HG03097 (cell line): ENCODE measurements around the gene PDXDC1.
A peak's percentile ranks its signal among the peaks of the same experiment; 100 is the strongest.
"Not testable (repeated sequence)": the region's sequence is repeated elsewhere in the genome, so short reads cannot be mapped to it uniquely, and the experiment has no call there.

Experiments
- ATAC-seq: cut with Tn5 transposase; IDR thresholded peaks from one replicate; pipeline ENCODE4 v1.9.1; 2021; ENCODE audit not compliant: unreplicated experiment, low FRiP score

Gene PDXDC1

GRCh38 chr16:15015671-15016070 is 40.8 kb downstream of the PDXDC1 start:
- not testable (repeated sequence) for ATAC-seq

- ATAC-seq = not testable (repeated sequence)
Observed at GRCh38 chr16:15016354-15016753, 41.5 kb downstream of the PDXDC1 start.

DNA sequence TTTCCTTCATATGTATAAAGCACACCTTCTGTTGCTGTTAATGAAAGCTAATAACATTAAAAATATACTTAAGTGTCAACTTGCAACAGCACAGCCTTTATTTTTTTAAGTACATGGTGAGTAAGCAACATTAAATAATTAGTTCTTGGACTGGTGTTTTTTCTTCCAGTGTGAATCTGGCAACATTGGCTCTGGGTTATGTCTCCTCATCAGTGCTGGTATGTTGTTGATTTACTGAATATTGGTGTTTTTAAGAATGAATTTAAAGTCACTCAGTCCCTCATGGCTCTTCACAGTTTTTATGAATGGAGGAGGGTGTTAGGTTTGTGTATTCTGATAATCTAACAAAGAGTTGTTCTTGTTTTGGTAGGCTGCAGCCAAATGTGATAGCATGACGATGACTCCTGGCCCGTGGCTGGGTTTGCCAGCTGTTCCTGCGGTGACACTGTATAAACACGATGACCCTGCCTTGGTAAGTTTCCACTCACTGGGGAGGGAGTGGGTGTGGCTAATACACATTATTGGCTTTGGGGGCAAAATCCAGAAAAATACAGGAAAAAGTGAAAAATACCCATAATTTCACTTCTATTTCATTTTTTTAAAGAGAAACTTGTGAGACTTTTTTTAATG is 42.2 kb downstream of the PDXDC1 start:
- not testable (repeated sequence) for ATAC-seq

GRCh38 chr16:15021429-15021828 is 46.6 kb downstream of the PDXDC1 start:
- not testable (repeated sequence) for ATAC-seq

DNA sequence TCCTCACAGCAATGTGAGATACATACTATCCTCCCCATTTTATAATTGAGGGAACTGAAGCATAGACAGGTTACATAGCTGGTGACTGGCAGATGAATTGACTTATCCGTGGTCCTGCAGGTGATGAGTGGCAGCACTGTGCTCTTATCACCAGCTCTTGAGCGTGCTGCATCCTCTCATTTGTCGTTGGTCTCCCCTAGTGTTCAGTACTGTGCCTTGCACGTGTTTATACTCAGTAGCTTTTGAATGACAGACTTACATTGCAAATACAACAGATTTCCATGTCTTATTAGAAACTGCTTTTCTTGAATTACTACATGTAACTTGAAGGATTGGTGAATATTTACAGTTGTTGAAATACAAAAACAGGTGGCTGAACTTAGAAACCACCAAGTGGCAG is 47.4 kb downstream of the PDXDC1 start:
- ATAC-seq = peak; percentile 74

DNA sequence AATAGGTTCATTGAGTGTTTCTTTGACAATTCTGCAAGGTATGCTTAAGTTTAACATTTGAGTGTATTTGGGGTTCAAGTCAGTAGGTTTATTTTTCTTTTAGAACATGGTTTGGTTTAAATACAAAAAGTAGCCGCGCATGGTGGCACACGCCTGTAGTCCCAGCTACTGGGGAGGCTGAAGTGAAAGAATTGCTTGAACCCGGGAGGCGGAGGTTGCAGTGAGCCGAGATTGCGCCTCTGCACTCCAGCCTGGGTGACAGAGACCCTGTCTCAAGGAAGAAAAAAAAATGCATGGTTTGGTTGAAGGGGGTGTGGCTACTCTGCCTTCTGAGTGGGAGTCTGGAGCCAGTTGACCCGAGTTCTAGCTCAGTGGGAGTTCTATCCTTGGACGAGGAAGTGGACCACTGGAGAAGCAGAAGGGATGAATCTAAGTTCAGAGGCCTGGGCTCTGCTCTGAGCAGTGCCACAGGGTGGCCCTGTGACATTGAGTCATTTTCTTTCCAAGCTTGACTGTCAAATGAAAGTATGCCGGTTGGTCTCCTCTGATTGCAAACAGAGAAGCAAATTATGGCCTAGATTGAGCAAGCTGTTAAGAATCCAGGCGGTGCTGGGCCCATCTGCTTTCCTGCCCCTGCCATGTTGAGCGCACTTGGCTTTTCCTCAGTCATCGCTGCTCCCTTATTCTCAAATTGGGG is 48.7 kb downstream of the PDXDC1 start:
- not testable (repeated sequence) for ATAC-seq

DNA sequence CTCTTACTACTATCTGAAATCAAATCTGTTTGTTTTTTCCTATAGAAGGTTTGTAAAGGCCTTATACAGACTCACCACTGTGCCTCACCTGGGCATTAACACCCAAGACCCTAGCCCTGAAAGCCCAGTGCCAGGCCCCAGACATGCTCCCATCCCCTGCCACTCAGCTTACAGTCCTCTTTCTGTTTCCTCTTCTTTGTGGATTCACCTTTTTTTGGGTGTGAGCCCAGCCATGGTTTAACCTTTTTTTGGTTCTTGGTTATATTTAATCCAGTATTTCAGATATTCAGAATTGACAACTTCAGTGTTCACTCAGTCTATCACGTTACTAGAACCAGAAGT is 50.0 kb downstream of the PDXDC1 start:
- not testable (repeated sequence) for ATAC-seq

GRCh38 chr16:15025234-15025951 is 50.6 kb downstream of the PDXDC1 start:
- not testable (repeated sequence) for ATAC-seq

DNA sequence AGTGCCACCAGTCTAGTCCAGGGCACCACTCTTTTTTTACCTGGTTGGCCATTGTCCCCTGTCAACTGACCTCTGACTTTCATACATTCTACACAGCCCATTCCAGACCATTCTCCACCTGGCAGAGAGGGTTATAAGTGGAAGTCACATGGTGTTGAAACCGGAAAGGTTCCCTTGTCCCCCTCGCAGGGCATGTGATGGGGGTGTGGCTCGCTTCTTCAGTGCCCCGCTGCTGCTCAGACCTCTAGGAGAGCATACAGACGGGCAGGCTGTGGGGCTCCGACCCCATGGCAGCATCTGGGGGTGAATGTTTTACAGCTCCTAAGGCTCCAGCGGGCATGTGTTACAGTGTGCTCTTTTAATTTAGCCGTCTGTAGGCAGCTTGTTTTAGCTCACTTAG is 52.2 kb downstream of the PDXDC1 start:
- ATAC-seq = not testable (repeated sequence)

- not testable (repeated sequence) for ATAC-seq
Observed at GRCh38 chr16:15027503-15028344, 52.9 kb downstream of the PDXDC1 start.

- not testable (repeated sequence) for ATAC-seq
Observed at GRCh38 chr16:15028345-15028715, 53.5 kb downstream of the PDXDC1 start.

GRCh38 chr16:15028801-15029698 is 54.2 kb downstream of the PDXDC1 start:
- not testable (repeated sequence) for ATAC-seq

DNA sequence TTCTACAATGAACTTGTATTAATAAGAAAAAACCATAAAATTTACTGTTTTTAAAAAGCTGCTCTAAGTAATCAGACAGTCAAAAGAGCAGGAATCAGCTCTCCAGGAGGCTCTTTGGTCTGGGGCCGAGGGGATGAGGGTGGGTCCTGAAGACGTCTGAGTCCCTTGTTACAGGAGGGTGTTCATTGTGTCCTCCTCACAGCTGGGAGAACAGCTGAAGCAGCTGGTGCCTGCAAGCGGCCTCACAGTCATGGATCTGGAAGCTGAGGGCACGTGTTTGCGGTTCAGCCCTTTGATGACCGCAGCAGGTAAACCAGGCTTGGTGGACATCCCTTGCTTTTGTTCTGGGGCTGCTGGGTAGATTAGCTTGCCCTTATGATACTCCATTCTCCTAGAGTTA is 54.9 kb downstream of the PDXDC1 start:
- ATAC-seq = not testable (repeated sequence)

DNA sequence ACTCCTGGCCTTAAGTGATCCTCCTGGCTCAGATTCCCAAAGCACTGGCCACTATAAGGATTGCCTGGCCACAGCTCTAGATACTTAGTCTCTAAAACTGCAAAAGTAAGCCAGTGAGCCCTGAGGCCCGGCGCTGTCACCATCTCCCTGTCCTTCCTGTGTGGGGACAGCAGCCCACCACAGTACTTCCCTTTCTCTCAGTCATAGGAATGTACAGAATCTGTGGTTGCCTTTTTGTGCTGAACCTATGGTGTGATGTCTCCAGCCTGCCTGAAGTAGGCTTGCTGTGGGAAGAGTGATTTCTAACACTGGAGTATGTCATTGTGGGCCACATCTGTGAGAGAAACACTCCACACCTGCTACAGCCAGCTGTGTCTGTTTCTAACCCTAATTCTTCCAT is 56.4 kb downstream of the PDXDC1 start:
- ATAC-seq = no peak

GRCh38 chr16:15031586-15031985 is 56.8 kb downstream of the PDXDC1 start:
- ATAC-seq = no peak

GRCh38 chr16:15032547-15033308 is 57.9 kb downstream of the PDXDC1 start:
- ATAC-seq = no peak

DNA sequence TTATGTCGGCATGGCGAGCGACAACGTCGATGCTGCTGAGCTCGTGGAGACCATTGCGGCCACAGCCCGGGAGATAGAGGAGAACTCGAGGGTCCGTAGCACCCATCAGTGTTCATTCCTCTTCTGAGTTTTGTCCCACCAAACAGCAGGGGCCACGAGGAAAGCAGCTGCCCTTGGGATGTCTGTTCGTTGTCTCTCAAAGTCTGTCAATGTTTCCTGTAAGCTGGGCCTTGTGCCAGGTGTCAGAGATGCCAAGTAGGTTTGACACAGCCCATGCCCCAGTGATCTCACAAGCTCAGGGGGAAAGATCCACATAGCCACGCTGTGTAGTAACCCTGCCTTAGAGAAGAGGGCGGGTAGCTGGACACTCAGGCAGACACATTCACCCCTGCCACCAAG is 58.5 kb downstream of the PDXDC1 start:
- ATAC-seq = no peak

- no peak for ATAC-seq
Observed at GRCh38 chr16:15034266-15035162, 59.7 kb downstream of the PDXDC1 start.
